Hematopoietic multipotent progenitor cell treated with erythropoietin and hydrocortisone succinate and interleukin-3 and kit ligand, for 4 days (in vitro differentiated cells): Measurements from ENCODE around the gene GJB6.
A peak's percentile ranks its signal among the peaks of the same experiment; 100 is the strongest.

Experiments used
- DNase-seq: peaks from one replicate; pipeline ENCODE4 v3.0.0-alpha.2; 2015

The GJB6 gene

DNA sequence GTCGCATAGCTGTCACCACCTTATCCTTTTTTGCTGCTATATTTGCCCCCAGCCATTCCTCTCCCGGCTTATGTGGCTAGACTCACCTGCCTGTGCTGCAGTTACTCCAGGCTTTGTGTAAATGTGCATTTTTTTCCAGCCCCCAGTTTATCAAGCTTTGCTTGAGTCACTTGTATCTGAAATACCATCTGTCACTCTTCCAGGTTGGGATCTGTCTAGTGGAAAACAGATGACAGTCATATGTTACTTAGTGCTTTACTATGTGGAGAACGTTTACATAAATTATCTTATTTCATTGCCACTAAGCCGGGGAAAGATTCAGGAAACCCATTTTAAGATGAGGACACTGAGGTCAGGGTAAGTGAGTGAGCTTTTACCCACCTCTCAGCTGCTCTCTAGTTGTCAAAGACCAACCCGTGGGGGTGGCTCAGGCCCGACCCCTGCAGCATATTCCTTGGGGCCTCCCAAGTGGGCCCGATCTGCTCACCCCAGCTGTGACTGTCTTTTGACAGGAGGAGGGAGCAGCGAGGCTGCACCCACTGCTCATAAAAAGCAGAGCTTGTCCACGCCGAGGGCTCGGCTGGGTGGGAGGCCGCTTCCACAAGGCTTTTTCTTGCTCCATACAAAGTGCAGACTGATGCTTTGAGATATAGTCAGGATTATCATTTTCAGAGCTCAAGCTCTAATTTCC is 46.6 kb downstream of the GJB6 start:
- no peak for DNase-seq

DNA sequence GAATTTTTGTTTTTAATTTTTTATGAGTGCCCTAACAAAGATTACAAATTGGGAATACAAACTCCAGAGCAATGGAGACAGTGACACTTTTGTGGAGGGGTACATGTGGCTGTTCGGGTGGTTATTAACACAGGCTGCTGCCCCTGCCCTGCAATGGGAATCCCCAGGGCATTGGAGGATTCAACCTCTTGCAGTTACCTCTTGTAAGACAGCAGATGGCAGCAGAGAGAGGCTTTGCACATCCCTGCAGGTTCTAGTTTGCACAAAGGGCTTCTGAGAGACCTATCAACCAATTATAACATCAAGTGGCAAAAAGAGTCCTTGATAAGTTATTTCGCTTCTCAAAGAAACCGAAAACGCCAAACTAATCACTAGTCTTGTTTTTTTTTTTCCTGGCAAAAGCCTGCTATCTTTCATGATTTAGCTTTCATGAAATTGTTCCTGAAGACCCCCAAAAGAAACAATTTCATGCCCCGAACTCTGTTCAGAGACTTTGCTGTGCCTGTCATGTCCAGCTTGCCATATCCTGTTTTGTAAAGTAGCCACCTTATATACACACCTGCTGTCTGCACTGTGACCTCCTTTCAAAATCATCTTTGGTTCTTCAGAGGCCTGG is 49.8 kb downstream of the GJB6 start:
- DNase-seq: peak; percentile 88

DNA sequence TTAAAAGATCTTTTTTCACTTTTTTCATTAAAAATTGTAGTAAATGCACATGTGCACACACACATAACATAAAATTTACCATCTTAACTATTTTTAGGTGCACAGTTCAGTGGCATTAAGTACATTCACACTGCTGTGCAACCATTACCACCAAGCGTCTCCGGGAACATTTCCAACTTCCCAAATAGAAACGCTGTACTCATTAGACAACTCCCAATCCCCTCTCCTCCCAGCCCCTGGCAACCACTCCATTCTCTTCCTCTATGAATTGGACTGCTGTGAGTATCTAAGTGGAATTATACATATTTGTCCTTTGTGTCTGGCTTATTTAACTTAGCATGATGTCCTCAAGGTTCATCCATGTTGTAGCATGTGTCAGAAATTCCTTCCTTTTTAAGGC is 50.9 kb downstream of the GJB6 start:
- no peak for DNase-seq

DNA sequence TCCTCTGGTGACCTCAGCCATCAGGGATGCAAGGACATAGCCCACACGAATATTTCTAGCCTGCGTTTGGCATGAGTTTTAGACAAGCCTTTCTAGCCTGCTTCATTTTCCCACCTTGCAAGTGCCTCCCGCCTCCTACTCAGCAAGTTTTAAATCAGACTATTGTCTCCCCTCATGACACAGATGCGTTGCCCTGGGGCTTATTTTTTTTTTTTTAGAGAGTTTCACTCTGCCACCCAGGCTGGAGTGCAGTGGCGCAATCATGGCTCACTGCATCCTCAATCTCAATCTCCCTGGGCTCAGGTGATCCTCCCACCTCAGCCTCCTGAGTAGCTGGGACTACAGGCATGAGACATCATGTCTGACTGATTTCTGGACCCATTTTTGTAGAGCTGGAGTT is 54.0 kb downstream of the GJB6 start:
- no peak for DNase-seq

DNA sequence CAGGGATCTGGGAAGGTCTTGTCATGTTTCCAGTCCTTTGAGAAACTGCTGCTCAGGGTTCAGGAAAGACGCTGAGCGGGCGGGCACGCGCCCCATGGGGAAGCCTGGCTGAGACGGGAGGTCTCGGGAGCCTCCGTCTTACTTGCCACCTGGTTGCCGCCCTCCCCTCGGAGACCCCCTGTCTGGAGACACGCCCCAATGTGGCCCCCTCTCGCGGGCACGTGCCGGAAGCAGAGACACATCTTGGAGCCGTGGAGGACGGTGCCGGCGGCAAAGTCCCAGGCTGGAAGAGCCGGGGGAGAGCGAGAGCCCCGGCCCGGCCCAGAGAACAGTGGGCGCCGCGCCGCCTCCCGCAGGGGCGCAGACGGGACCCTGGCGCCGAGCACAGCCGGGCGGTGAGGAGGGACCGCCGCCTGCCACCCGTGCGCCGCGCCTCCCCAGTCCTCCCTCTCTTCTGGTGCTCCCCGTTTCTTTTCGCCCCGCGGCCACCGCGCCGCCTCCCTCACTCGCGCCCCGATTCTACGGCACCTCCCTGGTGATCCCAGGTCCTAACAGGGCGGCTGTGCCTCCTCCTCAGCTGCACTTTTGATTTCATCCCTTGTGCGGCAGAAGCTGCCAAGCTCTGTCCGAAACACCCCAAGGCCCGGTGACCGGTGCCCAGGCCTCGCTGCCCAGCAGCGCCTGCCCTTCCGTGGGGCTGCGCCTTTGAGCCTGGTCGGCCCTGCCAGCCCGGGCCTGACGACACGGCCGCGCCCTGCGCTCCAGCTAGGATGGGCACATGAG is 54.9 kb downstream of the GJB6 start:
- no peak for DNase-seq

DNA sequence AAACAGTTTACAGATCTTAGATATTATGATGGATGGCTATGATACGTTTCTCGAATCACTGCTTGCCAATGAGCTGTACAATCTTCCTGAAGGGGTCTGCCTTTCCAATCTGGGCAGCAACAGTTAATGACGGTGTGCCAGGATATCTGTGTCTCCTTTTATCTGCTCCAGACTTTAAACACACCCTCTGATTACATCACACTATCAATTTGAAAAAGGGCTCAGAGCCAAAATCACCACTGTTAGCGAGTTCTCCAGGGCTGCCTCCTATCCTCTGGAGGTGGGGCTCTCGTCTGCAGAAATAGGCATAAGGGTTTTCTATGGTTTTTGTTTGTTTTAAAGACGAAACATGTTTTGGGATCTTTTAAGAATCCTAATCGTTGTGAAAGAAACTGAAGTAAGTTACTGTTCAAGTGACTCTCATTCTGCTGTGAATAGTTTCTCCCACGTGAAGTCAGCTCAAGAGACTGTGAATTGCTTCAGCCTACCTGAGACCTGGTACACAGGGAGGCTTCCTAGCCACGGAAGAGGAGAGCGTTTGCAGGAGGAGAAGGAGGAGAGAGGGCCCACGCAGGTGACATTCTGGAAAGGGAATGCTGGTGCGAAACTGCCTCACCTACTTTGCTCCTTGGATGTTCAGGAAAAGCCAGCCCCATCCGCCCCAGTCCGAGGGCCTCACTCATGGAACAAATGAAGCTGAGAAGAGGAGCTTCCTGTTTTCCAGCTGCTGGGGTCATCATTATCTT is 56.0 kb downstream of the GJB6 start:
- DNase-seq: no peak

DNA sequence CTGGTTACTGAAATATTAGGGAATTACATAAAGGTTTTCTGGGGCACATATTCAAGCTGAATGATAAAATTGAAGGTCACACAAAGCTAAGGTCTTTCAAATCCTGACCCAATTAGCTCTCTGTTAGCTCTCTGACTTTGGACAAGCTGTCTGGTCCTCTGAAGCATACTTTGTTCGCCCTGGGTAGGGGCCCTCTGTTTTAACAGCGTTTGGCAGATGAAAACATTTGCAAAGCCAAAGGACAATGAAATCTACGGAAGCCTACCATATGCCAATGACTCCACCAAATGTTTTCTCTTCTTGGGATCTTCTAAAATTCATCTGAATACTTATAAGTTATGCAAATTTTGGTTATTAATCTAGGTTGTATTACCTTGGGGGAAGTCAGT is 56.7 kb downstream of the GJB6 start:
- DNase-seq: no peak

DNA sequence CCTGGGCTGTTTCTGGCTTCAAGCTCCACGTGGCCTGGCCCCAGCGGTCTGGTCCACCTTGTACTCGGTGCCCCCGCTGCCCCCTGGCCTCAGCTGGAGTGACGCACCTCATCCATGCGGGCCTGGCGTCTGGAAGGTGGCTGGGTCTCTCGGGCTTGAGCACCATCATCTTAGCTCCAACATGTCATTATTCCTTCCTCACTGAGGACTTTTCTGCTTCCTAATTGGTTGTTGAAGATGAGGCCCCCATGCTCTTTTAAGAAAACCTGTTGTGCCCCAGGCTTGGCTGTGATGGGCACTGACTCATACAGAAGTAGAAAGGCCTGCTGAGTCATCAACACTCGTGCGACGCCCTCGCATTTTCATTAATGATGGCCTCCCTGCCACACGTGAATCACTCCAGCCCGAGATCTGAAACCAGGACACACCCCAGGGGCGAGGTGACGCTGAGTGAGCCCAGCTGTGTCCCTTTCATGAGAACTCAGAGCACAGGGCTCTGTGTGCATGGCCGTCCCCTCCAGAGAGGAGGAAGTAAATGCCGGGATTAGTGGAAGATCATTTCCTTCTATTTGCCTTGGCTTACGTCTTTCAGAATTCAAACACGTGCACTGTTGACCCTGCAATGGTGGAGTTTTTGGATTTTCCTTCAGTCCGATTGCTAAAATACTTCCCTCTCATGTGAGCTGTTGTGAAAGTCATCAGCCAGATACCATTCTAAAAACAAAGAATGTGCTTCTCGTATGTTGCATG is 57.3 kb downstream of the GJB6 start:
- peak; percentile 83 for DNase-seq

DNA sequence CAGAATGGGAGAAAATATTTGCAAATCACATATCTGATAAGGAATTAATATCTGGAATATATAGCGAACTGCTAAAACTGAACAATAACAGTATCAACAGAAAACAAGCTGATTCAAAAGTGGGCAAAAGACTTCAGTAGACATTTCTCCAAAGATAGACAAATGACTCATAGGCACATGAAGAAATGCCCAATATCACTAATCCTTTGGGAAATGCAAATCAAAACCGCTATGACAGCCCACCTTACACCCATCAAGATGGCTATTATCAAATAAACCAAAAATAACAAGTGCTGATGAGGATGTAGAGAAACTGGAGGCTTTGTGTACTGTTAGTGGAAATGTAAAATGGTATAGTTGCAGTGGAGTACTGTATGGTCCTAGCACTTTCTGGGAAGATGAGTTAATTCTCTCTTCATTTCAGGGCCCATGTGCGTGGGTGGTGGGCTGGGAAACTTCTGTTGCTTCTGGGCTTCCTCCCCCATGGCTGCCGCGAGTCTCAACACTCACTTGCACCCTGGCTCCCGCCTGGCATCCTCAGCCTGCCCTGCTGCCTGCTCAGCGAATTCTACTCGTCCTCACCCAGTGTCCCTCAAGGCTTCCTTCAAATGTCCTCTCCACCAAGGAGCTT is 58.9 kb downstream of the GJB6 start:
- DNase-seq: no peak
